Measurements from ENCODE around the gene SARDH.

Gene SARDH

GRCh38 chr9:133784731-133785561 is 46.8 kb upstream of the SARDH start:
- no peak for TF ChIP-seq CTCF (IDR thresholded peaks at IDR 0.05; ENCODE audit: borderline replicate concordance, control extremely low read depth, extremely low read depth, insufficient read depth, missing control alignments)
- no peak for DNase-seq (ENCODE audit: low spot score)
- in situ Hi-C loops (cut with MboI; ENCODE audit: low sequenced_read_pairs, unreplicated experiment), result loop anchor here (10.0 kb wide), 1 partner anchor 210 kb away; the partner anchor contains the start of gene VAV2

- in situ Hi-C loops (cut with MboI; ENCODE audit: low sequenced_read_pairs, unreplicated experiment), result loop anchor here (10.0 kb wide), 1 partner anchor 211 kb away; the partner anchor contains the start of gene VAV2
- no peak for TF ChIP-seq CTCF (IDR thresholded peaks at IDR 0.05; ENCODE audit: borderline replicate concordance, control extremely low read depth, extremely low read depth, insufficient read depth, missing control alignments)
- no peak for DNase-seq (ENCODE audit: low spot score)
Observed at GRCh38 chr9:133783331-133783731, 45.2 kb upstream of the SARDH start.

- peak; percentile 84 for DNase-seq (ENCODE audit: low spot score)
- in situ Hi-C loops (cut with MboI; ENCODE audit: low sequenced_read_pairs, unreplicated experiment), result loop anchor here (10.0 kb wide), 1 partner anchor 212 kb away; the partner anchor contains the start of gene VAV2
- peak; percentile 74 for TF ChIP-seq CTCF (IDR thresholded peaks at IDR 0.05; ENCODE audit: borderline replicate concordance, control extremely low read depth, extremely low read depth, insufficient read depth, missing control alignments)
Observed at GRCh38 chr9:133782157-133783130, 44.3 kb upstream of the SARDH start.

GRCh38 chr9:133781828-133782135 is 43.6 kb upstream of the SARDH start:
- no peak for DNase-seq (ENCODE audit: low spot score)
- in situ Hi-C loops (cut with MboI; ENCODE audit: low sequenced_read_pairs, unreplicated experiment), result loop anchor here (10.0 kb wide), 1 partner anchor 213 kb away; the partner anchor contains the start of gene VAV2
- TF ChIP-seq CTCF (IDR thresholded peaks at IDR 0.05; ENCODE audit: borderline replicate concordance, control extremely low read depth, extremely low read depth, insufficient read depth, missing control alignments), result no peak

GRCh38 chr9:133780962-133781827 is 43.0 kb upstream of the SARDH start:
- in situ Hi-C loops (cut with MboI; ENCODE audit: low sequenced_read_pairs, unreplicated experiment), result loop anchor here (10.0 kb wide), 1 partner anchor 214 kb away; the partner anchor contains the start of gene VAV2
- no peak for TF ChIP-seq CTCF (IDR thresholded peaks at IDR 0.05; ENCODE audit: borderline replicate concordance, control extremely low read depth, extremely low read depth, insufficient read depth, missing control alignments)
- DNase-seq (ENCODE audit: low spot score), result no peak

All from GM13976 (cell line).